Measurements from ENCODE around the gene SLC6A19. TPM values are rescaled to one million over a fixed set of nuclear protein-coding genes. Genes with fewer than 3 reads are reported as not detected.

Gene SLC6A19
- total RNA-seq (2022; extraction: Qiagen RNA extraction; ENCODE audit: low read depth), result 0.04 TPM in 1 of 5 replicates, not detected in the others

DNA sequence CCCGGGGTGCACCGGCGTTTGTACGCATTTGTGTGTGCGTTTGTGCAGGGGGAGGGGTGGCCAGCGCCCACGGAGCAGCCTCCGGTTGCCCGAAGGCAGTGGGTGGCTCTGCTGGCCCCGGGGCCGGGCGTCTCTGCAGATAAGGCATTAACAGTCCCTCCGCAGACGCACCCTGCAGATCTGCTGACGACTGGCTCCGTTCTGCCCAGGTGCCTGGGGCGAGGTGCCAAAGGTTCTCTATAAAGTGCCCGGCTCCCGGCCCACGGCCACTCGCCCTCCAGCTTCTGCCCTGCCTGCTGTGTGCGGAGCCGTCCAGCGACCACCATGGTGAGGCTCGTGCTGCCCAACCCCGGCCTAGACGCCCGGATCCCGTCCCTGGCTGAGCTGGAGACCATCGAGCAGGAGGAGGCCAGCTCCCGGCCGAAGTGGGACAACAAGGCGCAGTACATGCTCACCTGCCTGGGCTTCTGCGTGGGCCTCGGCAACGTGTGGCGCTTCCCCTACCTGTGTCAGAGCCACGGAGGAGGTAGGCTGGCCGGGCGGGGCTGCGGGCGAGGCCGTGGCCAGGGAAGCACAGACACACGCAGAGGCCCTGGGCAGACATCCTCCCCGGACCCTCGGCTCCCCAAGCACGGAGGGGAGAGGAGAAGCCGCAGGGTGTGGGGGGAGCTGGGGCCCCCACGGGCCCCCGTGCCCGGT lies at the start of gene SLC6A19:
SLC6A19 (plus strand) TSS at position 269 of the 699 bp plus-strand sequence; CDS start at position 325, 56 bp downstream.

GRCh38 chr5:1225081-1225480 lies 23.7 kb downstream of the SLC6A19 start, which contains the start of gene SLC6A18:
Gene SLC6A18, plus strand, starts transcription at chr5:1225381. Its CDS starts 97 bp downstream, at chr5:1225478.

Other genes starting within 250 kb of the SLC6A19 start
- gene NKD2, start 192.8 kb upstream of the SLC6A19 start, total RNA-seq (2022; extraction: Qiagen RNA extraction; ENCODE audit: low read depth), result 8.7 to 14.0 TPM (median 12.2 TPM) in 5 replicates
- 21.0 to 30.8 TPM (median 28.5 TPM) in 5 replicates for gene SLC12A7, start 89.5 kb upstream of the SLC6A19 start, total RNA-seq (2022; extraction: Qiagen RNA extraction; ENCODE audit: low read depth)
- gene SLC6A18, start 23.8 kb downstream of the SLC6A19 start, total RNA-seq (2022; extraction: Qiagen RNA extraction; ENCODE audit: low read depth), result not detected in 5 replicates
- gene TERT, start 93.5 kb downstream of the SLC6A19 start, total RNA-seq (2022; extraction: Qiagen RNA extraction; ENCODE audit: low read depth), result 1.2 to 3.2 TPM (median 2.6 TPM) in 5 replicates
- gene CLPTM1L, start 143.5 kb downstream of the SLC6A19 start, total RNA-seq (2022; extraction: Qiagen RNA extraction; ENCODE audit: low read depth), result 154 to 173 TPM (median 159 TPM) in 5 replicates
- 0.07 to 0.37 TPM (median 0.14 TPM) in 4 of 5 replicates, not detected in the other for gene SLC6A3, start 243.8 kb downstream of the SLC6A19 start, total RNA-seq (2022; extraction: Qiagen RNA extraction; ENCODE audit: low read depth)